GM19023 (cell line): ENCODE results near the gene CAPZB.
"Not testable (repeated sequence)": the region's sequence is repeated elsewhere in the genome, so short reads cannot be mapped to it uniquely, and the experiment has no call there.

ENCODE experiments used
- ATAC-seq: cut with Tn5 transposase; IDR thresholded peaks from one replicate; pipeline ENCODE4 v1.9.1; 2021; ENCODE audit warnings: mild to moderate bottlenecking, moderate library complexity; ENCODE audit not compliant: unreplicated experiment

CAPZB gene

GRCh38 chr1:19499887-19500286, 14.5 kb upstream of the CAPZB start:
- not testable (repeated sequence) for ATAC-seq

DNA sequence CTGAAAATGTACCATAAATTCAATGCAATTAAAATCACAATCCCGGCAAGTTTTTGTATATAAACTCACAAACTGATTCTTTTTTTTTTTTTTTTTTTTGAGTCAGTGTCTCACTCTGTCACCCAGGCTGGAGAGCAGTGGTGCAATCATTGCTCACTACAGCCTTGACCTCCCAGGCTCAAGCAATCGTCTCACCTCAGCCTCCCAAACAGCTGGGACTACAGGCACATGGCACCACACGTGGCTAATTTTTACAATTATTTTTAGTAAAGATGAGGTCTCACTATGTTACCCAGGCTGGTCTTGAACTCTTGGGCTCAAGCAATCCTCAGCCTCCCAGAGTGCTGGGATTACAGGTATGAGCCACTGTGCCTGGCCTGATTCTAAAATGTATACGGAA, 12.1 kb upstream of the CAPZB start:
- not testable (repeated sequence) for ATAC-seq

GRCh38 chr1:19496527-19496874, 11.2 kb upstream of the CAPZB start:
- no peak for ATAC-seq

- no peak for ATAC-seq
These were observed 10.6 kb upstream of the CAPZB start for GRCh38 chr1:19495799-19496526.

DNA sequence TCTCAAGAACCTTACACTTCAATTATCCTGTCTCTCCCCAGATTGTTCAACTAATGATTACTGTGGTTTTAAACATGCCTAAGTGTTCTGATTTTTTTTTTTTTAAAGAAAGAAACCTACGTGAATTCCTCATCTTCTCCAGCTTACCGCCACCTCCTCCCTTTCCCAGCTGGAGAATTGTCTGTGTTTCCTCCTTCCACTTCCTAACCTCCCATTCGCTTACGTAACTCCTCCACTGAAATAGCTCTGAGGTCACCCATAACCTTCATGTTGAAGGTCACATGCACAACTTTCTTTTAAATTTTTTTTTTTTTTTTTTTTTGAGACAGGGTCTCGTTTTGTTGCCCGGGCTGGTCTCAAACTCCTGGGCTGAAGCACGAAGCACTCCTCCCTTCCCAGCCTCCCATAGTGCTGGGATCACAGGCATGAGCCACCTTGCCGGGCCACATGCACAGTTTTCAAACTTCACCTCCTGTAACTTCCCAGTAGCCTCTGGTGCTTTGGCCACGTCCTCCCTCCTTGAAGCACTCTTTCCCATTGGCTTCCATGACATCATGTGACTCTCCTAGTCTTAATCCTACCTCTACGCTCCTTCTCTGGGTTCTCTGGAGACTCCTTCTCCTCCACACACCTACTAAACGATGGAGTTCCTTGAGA, 9.8 kb upstream of the CAPZB start:
- ATAC-seq, result no peak

DNA sequence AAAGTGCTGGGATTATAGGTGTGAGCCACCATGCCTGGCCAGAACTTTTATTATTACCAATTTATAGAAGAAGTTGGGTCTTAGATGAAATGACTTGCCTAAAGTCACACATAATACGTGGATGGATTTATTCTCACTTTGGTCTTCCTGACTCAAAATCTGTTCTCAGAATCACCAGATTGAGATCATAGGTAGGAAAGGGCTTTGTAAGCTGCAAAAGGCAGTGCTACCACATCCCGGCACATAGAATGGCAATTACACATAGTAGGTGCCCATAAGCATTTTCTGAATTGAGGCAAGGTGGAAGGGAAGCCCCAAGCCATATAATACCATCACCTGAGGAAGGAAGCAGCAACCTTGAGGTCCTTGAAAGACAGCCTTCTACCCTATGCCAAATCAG, 8.2 kb upstream of the CAPZB start:
- no peak for ATAC-seq

GRCh38 chr1:19489996-19490395, 4.7 kb upstream of the CAPZB start:
- ATAC-seq, result no peak

DNA sequence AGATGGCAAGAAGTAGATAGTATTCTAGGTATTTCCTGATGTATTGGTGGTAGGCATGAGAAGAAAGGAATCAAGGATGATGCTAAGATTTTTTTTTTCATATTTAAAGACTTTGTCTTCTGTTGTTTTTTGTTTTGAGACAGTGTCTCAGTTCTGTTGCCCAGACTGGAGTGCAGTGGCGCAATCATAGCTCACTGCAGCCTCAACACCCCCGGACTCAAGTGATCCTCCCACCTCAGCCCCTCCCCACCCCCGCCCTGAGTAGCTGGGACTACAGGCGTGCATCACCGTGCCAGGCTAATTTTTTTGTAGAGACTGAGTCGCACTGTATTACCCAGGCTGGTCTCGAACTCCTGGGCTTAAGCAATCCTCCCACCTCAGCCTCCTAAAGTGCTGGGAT, 2.8 kb upstream of the CAPZB start:
- ATAC-seq, result no peak

DNA sequence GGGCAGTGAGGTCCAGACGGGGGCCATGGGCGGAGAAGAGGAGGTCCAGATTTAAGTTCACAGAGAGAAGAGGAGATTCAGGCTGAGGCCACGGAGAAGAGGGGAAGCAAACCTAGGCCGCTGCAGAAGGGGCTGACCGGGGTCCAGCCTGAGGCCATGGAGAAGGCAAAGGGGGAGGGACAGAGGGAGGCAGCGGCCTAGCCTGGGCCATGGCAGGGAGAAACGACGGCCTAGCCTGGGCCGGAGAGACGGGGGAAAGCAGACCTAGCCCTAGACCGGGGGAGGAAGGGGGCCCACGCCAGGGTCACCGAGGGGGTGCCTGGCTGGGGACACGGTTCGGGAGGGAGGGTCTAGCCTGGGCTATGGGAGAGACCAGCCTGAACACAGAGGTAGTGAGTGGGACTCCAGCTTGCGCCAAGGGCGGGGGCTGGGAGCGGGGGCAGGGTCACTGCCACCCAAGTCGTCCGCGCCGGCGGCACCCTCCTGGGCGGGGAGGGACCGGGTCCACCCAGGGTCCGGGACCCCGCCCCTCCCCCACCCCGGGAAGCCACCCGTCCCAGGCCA, 459 bp downstream of the CAPZB start:
- peak; percentile 23 for ATAC-seq

GRCh38 chr1:19484338-19484797, 971 bp downstream of the CAPZB start:
- ATAC-seq, result no peak

GRCh38 chr1:19483691-19484090, 1.6 kb downstream of the CAPZB start:
- no peak for ATAC-seq

GRCh38 chr1:19483261-19483660, 2.1 kb downstream of the CAPZB start:
- ATAC-seq, result no peak

DNA sequence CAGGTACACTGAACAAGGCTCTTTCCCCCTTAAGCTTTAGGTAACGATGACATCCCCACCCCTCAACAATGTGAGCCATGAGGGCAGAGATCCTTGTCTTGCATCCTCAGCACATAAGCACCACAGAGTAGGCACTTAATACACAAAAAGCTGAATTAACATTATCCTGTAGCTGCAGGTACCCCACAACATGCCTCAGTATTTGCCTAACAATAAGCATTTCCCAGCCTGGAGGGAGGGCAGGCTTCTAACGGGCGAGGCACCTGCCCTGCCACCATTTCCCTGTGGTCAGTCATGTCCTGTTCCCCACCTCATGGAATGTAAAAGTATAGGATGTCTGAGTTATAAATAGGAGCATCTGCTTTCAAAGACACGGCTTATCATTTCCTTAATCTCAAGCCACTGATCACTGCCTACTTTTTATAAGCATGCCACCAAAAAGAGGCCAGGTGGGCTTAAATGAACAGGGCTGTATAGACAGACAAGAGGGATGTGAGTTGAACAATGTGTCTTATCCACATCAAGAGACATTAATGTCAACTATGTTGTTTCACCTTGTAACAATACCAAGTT, 3.4 kb downstream of the CAPZB start:
- no peak for ATAC-seq

DNA sequence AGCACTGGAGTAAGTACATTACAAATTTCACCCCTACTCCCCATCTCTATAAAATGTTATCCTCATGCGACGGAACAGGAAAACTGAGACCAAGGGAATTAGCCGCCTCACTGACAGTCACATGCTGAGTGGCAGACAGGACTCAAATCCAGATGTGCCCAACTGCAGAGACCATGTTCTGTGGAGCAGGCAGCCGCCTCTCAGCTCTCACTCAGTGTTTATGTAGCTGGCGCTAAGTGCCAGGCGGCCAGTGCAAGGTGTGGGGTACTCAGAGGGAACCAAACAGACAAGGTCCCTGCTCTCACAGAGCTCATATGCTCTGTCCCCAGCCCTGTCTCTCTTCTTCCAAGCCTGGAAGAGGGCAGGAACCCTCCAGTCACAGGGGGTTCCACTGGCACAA, 5.1 kb downstream of the CAPZB start:
- no peak for ATAC-seq

- ATAC-seq, result no peak
These were observed 5.8 kb downstream of the CAPZB start for GRCh38 chr1:19479351-19480120.

- no peak for ATAC-seq
These were observed 7.0 kb downstream of the CAPZB start for GRCh38 chr1:19478322-19478721.

DNA sequence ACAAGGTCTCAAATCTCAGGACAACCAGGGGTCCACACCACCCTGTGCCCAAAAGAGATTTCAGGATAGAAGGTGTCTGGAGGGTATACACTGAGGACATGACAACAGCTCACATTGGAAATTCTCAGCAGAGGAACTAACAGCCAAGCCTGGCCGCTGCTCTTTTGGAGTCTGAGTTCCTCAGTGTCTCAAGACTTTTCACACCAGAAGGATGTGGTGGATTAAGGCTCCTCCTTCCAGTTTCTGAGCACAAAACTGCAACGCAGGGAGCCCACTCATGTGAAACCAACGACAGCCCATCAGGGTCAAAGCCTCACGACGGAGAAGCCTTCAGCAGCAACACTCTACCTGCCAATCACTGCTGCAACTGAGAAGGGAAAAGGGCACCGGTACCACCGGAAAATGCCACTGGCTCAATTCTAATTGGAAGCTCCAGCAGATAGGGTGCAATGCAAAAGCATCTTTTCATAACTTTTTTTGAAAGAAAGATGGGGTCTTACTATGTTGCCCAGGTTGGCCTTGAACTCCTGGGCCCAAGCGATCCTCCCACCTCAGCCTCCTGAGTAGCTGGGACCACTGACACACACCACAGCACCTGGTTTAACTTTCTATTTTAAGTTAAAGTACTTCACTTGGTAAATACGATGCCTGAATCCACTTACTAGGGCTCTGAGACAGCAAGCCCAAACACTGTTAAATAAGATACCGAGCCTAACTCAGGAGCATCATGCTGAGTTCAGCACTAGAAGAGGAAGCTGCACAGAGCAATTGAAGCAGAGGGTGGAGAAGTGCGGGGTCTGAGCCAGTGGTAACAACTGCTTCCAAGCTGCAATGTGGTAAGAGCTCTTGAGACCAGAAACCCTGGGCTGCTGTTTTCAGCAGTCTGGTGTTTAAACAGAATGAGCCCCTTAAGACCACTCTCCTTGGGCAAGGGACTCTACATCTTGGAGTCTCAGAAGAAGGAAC, 7.8 kb downstream of the CAPZB start:
- ATAC-seq, result no peak

DNA sequence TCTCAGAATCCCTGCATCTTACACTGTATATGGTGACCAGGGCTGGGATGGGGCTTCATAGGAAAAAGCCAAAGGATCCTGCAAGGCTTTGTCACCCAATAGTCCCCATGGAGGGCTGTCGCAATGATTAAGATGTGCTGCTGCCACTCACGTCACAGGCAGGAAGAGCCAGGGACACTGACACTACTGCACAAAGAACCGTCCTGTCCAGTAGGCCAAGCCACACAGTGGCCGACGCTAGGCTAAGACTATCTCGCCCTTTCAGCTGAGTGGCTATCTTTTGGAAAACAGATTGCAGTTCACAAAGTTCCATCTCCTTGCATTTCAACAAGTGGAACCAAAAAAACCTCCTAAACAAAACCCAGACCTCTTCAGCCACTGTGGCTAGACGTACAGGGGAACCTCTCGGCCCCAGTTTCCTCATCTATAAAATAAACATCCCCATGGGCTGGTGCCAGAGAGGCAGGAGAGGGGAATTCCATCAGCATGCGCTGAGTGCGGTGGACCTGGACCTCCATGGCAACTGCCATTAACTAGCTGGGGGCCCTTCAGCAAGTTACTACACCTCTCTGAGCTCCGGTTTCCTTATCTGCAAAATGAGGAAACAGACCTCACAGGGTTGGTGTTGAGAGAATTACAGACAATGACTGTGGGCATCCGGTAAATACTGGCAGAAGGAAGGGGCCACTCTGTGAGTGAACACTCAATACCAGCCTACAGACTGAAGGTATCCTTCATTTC, 8.7 kb downstream of the CAPZB start:
- no peak for ATAC-seq

DNA sequence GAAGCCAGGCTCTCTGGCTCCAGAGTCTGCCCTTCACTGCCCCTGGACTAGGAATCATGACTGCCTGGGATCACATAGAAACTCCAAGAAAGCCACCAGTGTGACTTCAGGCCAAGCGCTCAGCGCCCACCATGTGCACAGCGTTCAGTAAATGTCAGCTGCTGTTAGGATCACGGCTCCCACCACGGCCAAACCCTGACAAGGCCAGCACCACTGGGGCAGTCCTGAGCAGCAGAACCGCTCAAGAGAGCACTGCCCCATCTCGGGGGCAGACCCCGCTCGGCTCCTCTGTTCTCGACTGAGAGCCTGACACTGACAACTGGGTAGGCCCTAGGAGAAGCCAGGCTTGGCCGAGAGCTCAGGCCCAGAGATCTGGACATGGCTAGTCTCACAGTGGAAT, 10.0 kb downstream of the CAPZB start:
- no peak for ATAC-seq
